ENCODE results near the gene CAB39L.

GRCh38 chr13:49464621-49465325 lies 20.9 kb upstream of the CAB39L start:
- no peak for TF ChIP-seq CTCF (IDR thresholded peaks at IDR 0.05 in 8 of 11, conservative IDR thresholded peaks at IDR 0.05 in 3 of 11)
- TF ChIP-seq POLR2AphosphoS5 (IDR thresholded peaks at IDR 0.05), result no peak
- no peak for TF ChIP-seq POLR2A (IDR thresholded peaks at IDR 0.05)
